ENCODE measurements around the gene AOPEP. TPM values are rescaled to one million over a fixed set of nuclear protein-coding genes. Genes with fewer than 3 reads are reported as not detected.

AOPEP gene
- 22.1 TPM for total RNA-seq (ENCODE audit: unreplicated experiment)
- long read RNA-seq, partial matches to known transcripts, result 1 of 7 reads
- long read RNA-seq, other reads (novel, unspliced or antisense), result 5 of 7 reads

DNA sequence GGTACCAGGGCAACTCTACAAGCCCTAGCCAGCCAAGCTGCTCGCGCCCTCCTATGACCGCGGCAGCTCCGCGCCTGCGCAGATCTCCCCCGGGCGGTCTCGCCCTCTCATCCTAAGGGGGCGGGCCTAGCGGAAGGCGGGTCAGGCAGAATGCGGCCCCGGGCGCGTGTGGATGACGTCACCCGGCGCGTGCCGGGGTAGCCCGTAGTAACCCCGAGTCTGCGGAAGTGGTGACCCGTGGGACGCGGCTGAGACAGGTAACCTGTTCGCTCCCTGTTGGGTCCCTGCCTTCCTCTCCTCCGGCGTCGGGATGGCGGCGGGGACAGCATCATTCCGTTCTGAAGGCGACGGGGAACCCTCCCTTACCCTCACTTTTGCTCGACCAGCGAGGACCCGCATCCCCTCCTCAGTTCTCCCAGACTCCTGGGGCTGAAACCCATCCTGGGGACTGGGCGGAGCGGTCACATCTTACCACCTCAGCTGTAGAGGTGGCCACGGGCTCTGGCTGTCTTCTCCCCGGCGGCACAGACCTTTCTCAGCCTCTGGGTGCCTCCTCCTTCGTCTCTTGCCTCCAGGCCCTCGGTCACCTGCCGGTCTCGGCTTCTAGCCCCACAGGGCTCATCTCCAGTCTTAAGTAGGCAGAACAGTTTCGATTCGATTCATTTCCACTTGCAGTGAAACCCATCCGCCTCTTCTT is at the start of gene AOPEP:
Gene AOPEP, plus strand, starts transcription at position 205 of the 697 bp plus-strand sequence. CDS start 33,085 bp downstream, outside the sequence.
- peaks cover 8% of the 10 kb centered on the region for H3K4me1 Mint-ChIP-seq (ENCODE audit: unreplicated experiment)
- TF ChIP-seq, protein P1, sequence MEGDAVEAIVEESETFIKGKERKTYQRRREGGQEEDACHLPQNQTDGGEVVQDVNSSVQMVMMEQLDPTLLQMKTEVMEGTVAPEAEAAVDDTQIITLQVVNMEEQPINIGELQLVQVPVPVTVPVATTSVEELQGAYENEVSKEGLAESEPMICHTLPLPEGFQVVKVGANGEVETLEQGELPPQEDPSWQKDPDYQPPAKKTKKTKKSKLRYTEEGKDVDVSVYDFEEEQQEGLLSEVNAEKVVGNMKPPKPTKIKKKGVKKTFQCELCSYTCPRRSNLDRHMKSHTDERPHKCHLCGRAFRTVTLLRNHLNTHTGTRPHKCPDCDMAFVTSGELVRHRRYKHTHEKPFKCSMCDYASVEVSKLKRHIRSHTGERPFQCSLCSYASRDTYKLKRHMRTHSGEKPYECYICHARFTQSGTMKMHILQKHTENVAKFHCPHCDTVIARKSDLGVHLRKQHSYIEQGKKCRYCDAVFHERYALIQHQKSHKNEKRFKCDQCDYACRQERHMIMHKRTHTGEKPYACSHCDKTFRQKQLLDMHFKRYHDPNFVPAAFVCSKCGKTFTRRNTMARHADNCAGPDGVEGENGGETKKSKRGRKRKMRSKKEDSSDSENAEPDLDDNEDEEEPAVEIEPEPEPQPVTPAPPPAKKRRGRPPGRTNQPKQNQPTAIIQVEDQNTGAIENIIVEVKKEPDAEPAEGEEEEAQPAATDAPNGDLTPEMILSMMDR (IDR thresholded peaks at IDR 0.05; ENCODE audit: unreplicated experiment), result no peak
- H3K27ac Mint-ChIP-seq (ENCODE audit: unreplicated experiment), result peak within 1 kb of the TSS; percentile 94
- peak; percentile 99 for DNase-seq (ENCODE audit: low spot score)
- H3K27me3 Mint-ChIP-seq (ENCODE audit: unreplicated experiment), result peaks cover 4% of the 10 kb centered on the region
- H3K36me3 Mint-ChIP-seq (ENCODE audit: low read depth, unreplicated experiment), result peaks cover 3% of the 10 kb centered on the region
- peak within 1 kb of the TSS; percentile 97 for H3K4me3 Mint-ChIP-seq (ENCODE audit: unreplicated experiment)
- H3K9me3 Mint-ChIP-seq (ENCODE audit: unreplicated experiment), result no peaks in the 10 kb centered on the region

GRCh38 chr9:94677929-94678328 is 48.6 kb upstream of the AOPEP start:
- Mint-ChIP-seq H3K27me3 (ENCODE audit: unreplicated experiment) (peaks cover 2% of the 10 kb centered on the region), H3K4me1 (ENCODE audit: unreplicated experiment) (peaks cover 6% of the 10 kb centered on the region), H3K4me3 (ENCODE audit: unreplicated experiment) (no peak overlapping the region), H3K36me3 (ENCODE audit: low read depth, unreplicated experiment) (no peaks in the 10 kb centered on the region), H3K9me3 (ENCODE audit: unreplicated experiment) (no peaks in the 10 kb centered on the region), H3K27ac (ENCODE audit: unreplicated experiment) (no peak overlapping the region)
- TF ChIP-seq, protein P1 (IDR thresholded peaks at IDR 0.05; ENCODE audit: unreplicated experiment), result no peak
- DNase-seq (ENCODE audit: low spot score), result no peak

DNA sequence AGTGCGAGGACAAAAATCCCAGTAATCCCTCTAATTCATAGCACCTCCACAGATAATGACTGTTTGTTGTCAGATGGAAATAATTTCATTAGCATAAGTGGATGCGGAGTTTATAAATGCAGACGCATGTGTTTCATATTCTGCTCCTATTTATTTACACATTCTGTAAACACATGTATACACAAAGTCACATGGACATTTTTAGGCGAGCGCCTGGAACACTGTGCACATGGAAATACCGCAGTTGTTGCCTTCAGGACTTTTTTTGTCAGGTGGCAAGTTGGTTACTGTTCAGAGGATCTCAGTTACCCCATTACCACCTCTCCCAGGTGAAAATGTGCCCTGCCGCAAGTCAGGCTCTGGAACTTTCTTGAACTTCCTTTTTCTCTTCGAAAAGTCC is 46.9 kb upstream of the AOPEP start:
- TF ChIP-seq, protein P1 (IDR thresholded peaks at IDR 0.05; ENCODE audit: unreplicated experiment), result no peak
- Mint-ChIP-seq H3K27me3 (ENCODE audit: unreplicated experiment) (peaks cover 2% of the 10 kb centered on the region), H3K4me3 (ENCODE audit: unreplicated experiment) (no peak overlapping the region), H3K36me3 (ENCODE audit: low read depth, unreplicated experiment) (no peaks in the 10 kb centered on the region), H3K27ac (ENCODE audit: unreplicated experiment) (no peak overlapping the region), H3K9me3 (ENCODE audit: unreplicated experiment) (no peaks in the 10 kb centered on the region), H3K4me1 (ENCODE audit: unreplicated experiment) (peaks cover 6% of the 10 kb centered on the region)
- no peak for DNase-seq (ENCODE audit: low spot score)

- no peaks in the 10 kb centered on the region for H3K36me3 Mint-ChIP-seq (ENCODE audit: low read depth, unreplicated experiment)
- TF ChIP-seq, protein P1 (IDR thresholded peaks at IDR 0.05; ENCODE audit: unreplicated experiment), result no peak
- peaks cover 6% of the 10 kb centered on the region for H3K4me1 Mint-ChIP-seq (ENCODE audit: unreplicated experiment)
- H3K4me3 Mint-ChIP-seq (ENCODE audit: unreplicated experiment), result no peak overlapping the region
- H3K9me3 Mint-ChIP-seq (ENCODE audit: unreplicated experiment), result no peaks in the 10 kb centered on the region
- H3K27me3 Mint-ChIP-seq (ENCODE audit: unreplicated experiment), result peaks cover 2% of the 10 kb centered on the region
- H3K27ac Mint-ChIP-seq (ENCODE audit: unreplicated experiment), result no peak overlapping the region
- no peak for DNase-seq (ENCODE audit: low spot score)
Measured at GRCh38 chr9:94680020-94680419, 46.5 kb upstream of the AOPEP start.

- no peak overlapping the region for H3K27ac Mint-ChIP-seq (ENCODE audit: unreplicated experiment)
- H3K27me3 Mint-ChIP-seq (ENCODE audit: unreplicated experiment), result peaks cover 2% of the 10 kb centered on the region
- no peaks in the 10 kb centered on the region for H3K36me3 Mint-ChIP-seq (ENCODE audit: low read depth, unreplicated experiment)
- TF ChIP-seq, protein P1 (IDR thresholded peaks at IDR 0.05; ENCODE audit: unreplicated experiment), result no peak
- no peaks in the 10 kb centered on the region for H3K9me3 Mint-ChIP-seq (ENCODE audit: unreplicated experiment)
- H3K4me3 Mint-ChIP-seq (ENCODE audit: unreplicated experiment), result no peak overlapping the region
- DNase-seq (ENCODE audit: low spot score), result no peak
- H3K4me1 Mint-ChIP-seq (ENCODE audit: unreplicated experiment), result peaks cover 6% of the 10 kb centered on the region
Measured at GRCh38 chr9:94680621-94681020, 45.9 kb upstream of the AOPEP start.
